SK-N-SH treated with all-trans-retinoic acid at 6 μM for 48 hours (cell line): Measurements from ENCODE around the gene CLIP1.

Source experiments
- ATAC-seq: fragments of 200-7000 bp; cut with Tn5 transposase; 3 replicates; pipeline ENCODE4 v1.9.1; 2020; ENCODE audit warnings: mild to moderate bottlenecking, moderate library complexity
- ARNTL ChIP-seq: fragments of 450-650 bp; formaldehyde crosslinking; IDR thresholded peaks from 2 replicates; pipeline ENCODE4 v1.5.0; 2020; ENCODE audit warnings: low read depth, mild to moderate bottlenecking, moderate library complexity, borderline replicate concordance
- BACH2 ChIP-seq: fragments of 250-450 bp; sonication (Bioruptor Pico); IDR thresholded peaks from 2 replicates; pipeline ENCODE4 v1.9.0; 2021; ENCODE audit warnings: mild to moderate bottlenecking, borderline replicate concordance
- CREB5 ChIP-seq: fragments of 250-450 bp; sonication (Bioruptor Pico); IDR thresholded peaks from 2 replicates; pipeline ENCODE4 v1.5.1; 2020; ENCODE audit warnings: low read depth, mild to moderate bottlenecking, moderate library complexity
- CSDC2 ChIP-seq: fragments of 250-450 bp; sonication (Bioruptor Pico); IDR thresholded peaks from 2 replicates; pipeline ENCODE4 v1.5.0; 2020; ENCODE audit warnings: mild to moderate bottlenecking, moderate library complexity
- CSRNP3 ChIP-seq: fragments of 250-450 bp; sonication (Bioruptor Pico); IDR thresholded peaks from 2 replicates; pipeline ENCODE4 v1.5.1; 2021; ENCODE audit warnings: mild to moderate bottlenecking, moderate library complexity
- ESRRG ChIP-seq: fragments of 250-450 bp; sonication (Bioruptor Pico); IDR thresholded peaks from 2 replicates; pipeline ENCODE4 v1.6.1; 2021; ENCODE audit warnings: mild to moderate bottlenecking
- GLIS3 ChIP-seq: fragments of 250-450 bp; sonication (Bioruptor Pico); IDR thresholded peaks from 2 replicates; pipeline ENCODE4 v1.5.0; 2020; ENCODE audit warnings: mild to moderate bottlenecking, moderate library complexity
- ISL1 ChIP-seq: fragments of 250-450 bp; sonication (Bioruptor Pico); IDR thresholded peaks from 2 replicates; pipeline ENCODE4 v2.1.2; 2022; ENCODE audit warnings: mild to moderate bottlenecking, moderate library complexity
- OSR1 ChIP-seq: fragments of 250-450 bp; sonication (Bioruptor Pico); IDR thresholded peaks from 2 replicates; pipeline ENCODE4 v1.8.0; 2022; ENCODE audit warnings: moderate library complexity, mild to moderate bottlenecking, inconsistent platforms
- PATZ1 ChIP-seq: fragments of 250-450 bp; sonication (Bioruptor Pico); IDR thresholded peaks from 2 replicates; pipeline ENCODE4 v1.8.0; 2020; ENCODE audit warnings: mild to moderate bottlenecking, moderate library complexity, borderline replicate concordance
- POU6F1 ChIP-seq: fragments of 250-450 bp; sonication (Bioruptor Pico); IDR thresholded peaks from 2 replicates; pipeline ENCODE4 v1.8.0; 2021; ENCODE audit warnings: low read depth, mild to moderate bottlenecking, moderate library complexity, borderline replicate concordance
- PPARA ChIP-seq: fragments of 250-450 bp; sonication (Bioruptor Pico); IDR thresholded peaks from 2 replicates; pipeline ENCODE4 v1.5.0; 2020; ENCODE audit warnings: mild to moderate bottlenecking, borderline replicate concordance
- SNAI2 ChIP-seq: fragments of 250-450 bp; sonication (Bioruptor Pico); IDR thresholded peaks from 2 replicates; pipeline ENCODE4 v1.5.0; 2020; ENCODE audit warnings: mild to moderate bottlenecking, moderate library complexity
- TCF4 ChIP-seq: fragments of 250-450 bp; sonication (Bioruptor Pico); IDR thresholded peaks from 2 replicates; pipeline ENCODE4 v1.8.0; 2021; ENCODE audit warnings: mild to moderate bottlenecking, moderate library complexity, borderline replicate concordance
- TOX ChIP-seq: fragments of 250-450 bp; sonication (Bioruptor Pico); IDR thresholded peaks from 2 replicates; pipeline ENCODE4 v1.8.0; 2021; ENCODE audit warnings: mild to moderate bottlenecking, moderate library complexity, borderline replicate concordance
- TSHZ2 ChIP-seq: fragments of 250-450 bp; sonication (Bioruptor Pico); IDR thresholded peaks from 2 replicates; pipeline ENCODE4 v1.5.0; 2020; ENCODE audit warnings: mild to moderate bottlenecking, moderate library complexity
- ZC3H10 ChIP-seq: fragments of 250-450 bp; sonication (Bioruptor Pico); IDR thresholded peaks from 2 replicates; pipeline ENCODE4 v1.5.1; 2021; ENCODE audit warnings: mild to moderate bottlenecking, moderate library complexity
- ZFP3 ChIP-seq: fragments of 250-450 bp; sonication (Bioruptor Pico); IDR thresholded peaks from 2 replicates; pipeline ENCODE4 v1.5.0; 2020; ENCODE audit warnings: mild to moderate bottlenecking, moderate library complexity
- ZNF70 ChIP-seq: fragments of 450-650 bp; formaldehyde crosslinking; IDR thresholded peaks from 2 replicates; pipeline ENCODE4 v1.5.0; 2020; ENCODE audit warnings: mild to moderate bottlenecking, moderate library complexity
- ZNF8 ChIP-seq: fragments of 450-650 bp; formaldehyde crosslinking; IDR thresholded peaks from 2 replicates; pipeline ENCODE4 v1.5.0; 2020; ENCODE audit warnings: mild to moderate bottlenecking, moderate library complexity

The CLIP1 gene

GRCh38 chr12:122458105-122459035 is 35.9 kb upstream of the CLIP1 start:
- no peak for TF ChIP-seq OSR1 (CRISPR knock-in tag)
- no peak for ATAC-seq

GRCh38 chr12:122457627-122458026 is 35.2 kb upstream of the CLIP1 start:
- ATAC-seq: no peak

GRCh38 chr12:122454739-122455138 is 32.3 kb upstream of the CLIP1 start:
- ATAC-seq: no peak
- no peak for TF ChIP-seq POU6F1 (CRISPR knock-in tag)
- TF ChIP-seq ESRRG (CRISPR knock-in tag): no peak
- TF ChIP-seq PPARA: no peak
- no peak for TF ChIP-seq TSHZ2 (CRISPR knock-in tag)
- no peak for TF ChIP-seq PATZ1 (CRISPR knock-in tag)
- no peak for TF ChIP-seq BACH2 (CRISPR knock-in tag)
- no peak for TF ChIP-seq ISL1
- no peak for TF ChIP-seq ARNTL (CRISPR knock-in tag)

More at GRCh38 chr12:122457627-122458026, 35.2 kb upstream of the CLIP1 start:
- no peak for TF ChIP-seq PATZ1 (CRISPR knock-in tag)
- TF ChIP-seq ZC3H10 (CRISPR knock-in tag): no peak
- no peak for TF ChIP-seq ZFP3 (CRISPR knock-in tag)
- no peak for TF ChIP-seq OSR1 (CRISPR knock-in tag)
- no peak for TF ChIP-seq CSRNP3 (CRISPR knock-in tag)
- TF ChIP-seq ARNTL (CRISPR knock-in tag): no peak
- TF ChIP-seq TCF4 (CRISPR knock-in tag): no peak
- TF ChIP-seq ISL1: no peak
- TF ChIP-seq CSDC2 (CRISPR knock-in tag): no peak
- TF ChIP-seq ZNF70: no peak
- no peak for TF ChIP-seq ZNF8 (CRISPR knock-in tag)
- TF ChIP-seq TOX: no peak
- TF ChIP-seq CREB5 (CRISPR knock-in tag): no peak
- no peak for TF ChIP-seq BACH2 (CRISPR knock-in tag)
- TF ChIP-seq SNAI2 (CRISPR knock-in tag): no peak
- TF ChIP-seq POU6F1 (CRISPR knock-in tag): no peak
- TF ChIP-seq GLIS3: no peak
